CD14-positive monocyte (primary cell): ENCODE data around the gene ZNF385D. TPM values are rescaled to one million over a fixed set of nuclear protein-coding genes. Genes with fewer than 3 reads are reported as not detected.

ENCODE experiments used
- DNase-seq, 3 donors: peaks; one replicate each; pipeline ENCODE4 v3.0.0-alpha.2; 2011 to 2022
- H2AFZ ChIP-seq: 2 replicates; pipeline ENCODE4 v1.6.0; 2012; ENCODE audit warnings: mild to moderate bottlenecking, low read depth, low read length, inconsistent platforms; ENCODE audit not compliant: insufficient read depth, poor library complexity, severe bottlenecking
- H3K27ac ChIP-seq, 2 donors: 1 replicate in 1 of 2; 2 replicates in 1 of 2; pipeline ENCODE4 v1.5.1; 2012 to 2013; ENCODE audit warnings: low read length in 2 of 2, control low read depth in 1 of 2, inconsistent platforms in 1 of 2, low read depth in 1 of 2, mild to moderate bottlenecking in 1 of 2
- H3K27me3 ChIP-seq, 2 donors: one replicate each; pipeline versions ENCODE4 v1.6.0 to v1.6.1; 2011 to 2013; ENCODE audit warnings: low read length in 2 of 2; ENCODE audit not compliant: control insufficient read depth in 2 of 2, insufficient read depth in 2 of 2
- H3K36me3 ChIP-seq, 2 donors: replicated peaks in 1 of 2; 1 replicate in 1 of 2; 2 replicates in 1 of 2; pipeline versions ENCODE4 v1.5.1 to v1.6.1; 2012 to 2013; ENCODE audit warnings: low read length in 2 of 2, control low read depth in 1 of 2, inconsistent platforms in 1 of 2, mild to moderate bottlenecking in 1 of 2; ENCODE audit not compliant: insufficient read depth in 2 of 2, control insufficient read depth in 1 of 2
- H3K4me1 ChIP-seq, 2 donors: 1 replicate in 1 of 2; 2 replicates in 1 of 2; pipeline versions ENCODE4 v1.5.1 to v1.6.1; 2012 to 2013; ENCODE audit warnings: low read length in 2 of 2, control low read depth in 1 of 2, inconsistent platforms in 1 of 2, mild to moderate bottlenecking in 1 of 2, moderate library complexity in 1 of 2; ENCODE audit not compliant: insufficient read depth in 2 of 2, control insufficient read depth in 1 of 2
- H3K4me2 ChIP-seq: replicated peaks from 2 replicates; pipeline ENCODE3; 2012; ENCODE audit warnings: low read length, moderate library complexity, mild to moderate bottlenecking; ENCODE audit not compliant: poor library complexity, severe bottlenecking; ENCODE audit errors: extremely low read depth
- H3K4me3 ChIP-seq, 3 experiments: fragments of 200-600 bp in 1 of 3; sonication (generic) in 1 of 3; replicated peaks in 1 of 3; 1 replicate in 2 of 3; 2 replicates in 1 of 3; pipeline ENCODE4 v1.5.1; 2011 to 2013; ENCODE audit warnings: low read length in 3 of 3, mild to moderate bottlenecking in 3 of 3, control low read depth in 2 of 3, low read depth in 2 of 3, inconsistent platforms in 1 of 3, moderate library complexity in 1 of 3
- H3K79me2 ChIP-seq: 2 replicates; pipeline ENCODE4 v1.6.0; 2012; ENCODE audit warnings: mild to moderate bottlenecking, control low read depth, inconsistent platforms, low read length, moderate library complexity; ENCODE audit not compliant: insufficient read depth
- H3K9ac ChIP-seq: 2 replicates; pipeline ENCODE4 v1.6.0; 2017; ENCODE audit warnings: low read length, mild to moderate bottlenecking; ENCODE audit not compliant: insufficient read depth, poor library complexity, severe bottlenecking
- H3K9me3 ChIP-seq, 2 donors: replicated peaks in 1 of 2; 1 replicate in 1 of 2; 2 replicates in 1 of 2; pipeline versions ENCODE4 v1.5.1 to v1.6.1; 2012 to 2013; ENCODE audit warnings: low read length in 2 of 2, control low read depth in 1 of 2; ENCODE audit not compliant: control insufficient read depth in 1 of 2, insufficient read depth in 1 of 2
- H4K20me1 ChIP-seq: 2 replicates; pipeline ENCODE4 v1.6.0; 2012; ENCODE audit warnings: mild to moderate bottlenecking, low read length, control low read depth, moderate library complexity; ENCODE audit not compliant: insufficient read depth
- H3K27ac Mint-ChIP-seq, 7 donors: one replicate each; pipeline ENCODE4 v1.8.0; 2020; ENCODE audit warnings: mild to moderate bottlenecking in 7 of 7, mixed read lengths in 7 of 7, moderate library complexity in 6 of 7, inconsistent platforms in 2 of 7
- H3K27me3 Mint-ChIP-seq, 3 donors: one replicate each; pipeline ENCODE4 v1.8.0; 2021 to 2022; ENCODE audit warnings: low read depth in 3 of 3, mild to moderate bottlenecking in 3 of 3, mixed read lengths in 3 of 3, moderate library complexity in 3 of 3, inconsistent platforms in 1 of 3
- H3K36me3 Mint-ChIP-seq, 2 donors: one replicate each; pipeline ENCODE4 v1.8.0; 2020; ENCODE audit warnings: mixed read lengths in 2 of 2, inconsistent platforms in 1 of 2, mild to moderate bottlenecking in 1 of 2
- H3K4me1 Mint-ChIP-seq: one replicate; pipeline ENCODE4 v1.8.0; 2020; ENCODE audit warnings: mild to moderate bottlenecking, mixed read lengths
- H3K4me3 Mint-ChIP-seq, 2 donors: one replicate each; pipeline ENCODE4 v1.8.0; 2020; ENCODE audit warnings: mild to moderate bottlenecking in 2 of 2, mixed read lengths in 2 of 2, moderate library complexity in 1 of 2
- H3K9me3 Mint-ChIP-seq, 7 donors: one replicate each; pipeline ENCODE4 v1.8.0; 2020 to 2022; ENCODE audit warnings: mixed read lengths in 7 of 7, mild to moderate bottlenecking in 6 of 7, moderate library complexity in 6 of 7, inconsistent platforms in 2 of 7
- WGBS: methylation state at CpG from one replicate; pipeline ENCODE4 v1.1.5; 2013; ENCODE audit warnings: missing lambda C conversion rate; ENCODE audit not compliant: insufficient coverage; 5-methylcytosine and 5-hydroxymethylcytosine counted together
- intact Hi-C, 2 donors: fragments of 100-400 bp; cut with micrococcal nuclease; formaldehyde crosslinking; loops; one replicate each; pipeline versions ENCODE4 v1.15.0 to v1.15.1; 2023
- polyA plus RNA-seq, 3 donors: library from polyadenylated mRNA; depleted of rRNA in 1 of 3; unstranded in 2 of 3; stranded (reverse) in 1 of 3; fragments of 300-500 nt in 2 of 3; fragments of >200 nt in 1 of 3; fragmentation: Illumina TruSeq in 2 of 3; gene quantifications; 1 replicate in 2 of 3; 2 replicates in 1 of 3; pipeline ENCODE4 v1.2.3, GENCODE V29; 2012 to 2021
- TF ChIP-seq, protein P1 (sequence below): fragments of 200-600 bp; IDR thresholded peaks from one replicate; pipeline ENCODE4 v1.8.0; 2022; ENCODE audit warnings: antibody characterized with exemption, mild to moderate bottlenecking

ZNF385D gene
- polyA plus RNA-seq, 3 donors, result not detected

- Histone ChIP-seq H3K9ac (no peak overlapping the region), H3K27ac (no peak overlapping the region), H3K4me1 (no peaks in the 10 kb centered on the region), H2AFZ (no peak overlapping the region), H3K4me2 (no peak overlapping the region), H3K36me3 (no peaks in the 10 kb centered on the region), H3K4me3 (no peak overlapping the region), H4K20me1 (no peaks in the 10 kb centered on the region), H3K27me3 (no peaks in the 10 kb centered on the region), H3K9me3 (peaks cover 10 to 16% of the 10 kb centered on the region in 2 donors), H3K79me2 (no peaks in the 10 kb centered on the region)
- 88% methylated on average over 38 of the region's 47 CpGs for WGBS
- Mint-ChIP-seq H3K9me3 (peaks cover 4 to 15% (median 13%) of the 10 kb centered on the region in 7 donors), H3K4me1 (no peaks in the 10 kb centered on the region), H3K27me3 (no peaks in the 10 kb centered on the region), H3K36me3 (no peaks in the 10 kb centered on the region), H3K27ac (no peak overlapping the region), H3K4me3 (no peak overlapping the region)
- intact Hi-C loops, result no loop called here
- no peak for DNase-seq
- TF ChIP-seq, protein P1, sequence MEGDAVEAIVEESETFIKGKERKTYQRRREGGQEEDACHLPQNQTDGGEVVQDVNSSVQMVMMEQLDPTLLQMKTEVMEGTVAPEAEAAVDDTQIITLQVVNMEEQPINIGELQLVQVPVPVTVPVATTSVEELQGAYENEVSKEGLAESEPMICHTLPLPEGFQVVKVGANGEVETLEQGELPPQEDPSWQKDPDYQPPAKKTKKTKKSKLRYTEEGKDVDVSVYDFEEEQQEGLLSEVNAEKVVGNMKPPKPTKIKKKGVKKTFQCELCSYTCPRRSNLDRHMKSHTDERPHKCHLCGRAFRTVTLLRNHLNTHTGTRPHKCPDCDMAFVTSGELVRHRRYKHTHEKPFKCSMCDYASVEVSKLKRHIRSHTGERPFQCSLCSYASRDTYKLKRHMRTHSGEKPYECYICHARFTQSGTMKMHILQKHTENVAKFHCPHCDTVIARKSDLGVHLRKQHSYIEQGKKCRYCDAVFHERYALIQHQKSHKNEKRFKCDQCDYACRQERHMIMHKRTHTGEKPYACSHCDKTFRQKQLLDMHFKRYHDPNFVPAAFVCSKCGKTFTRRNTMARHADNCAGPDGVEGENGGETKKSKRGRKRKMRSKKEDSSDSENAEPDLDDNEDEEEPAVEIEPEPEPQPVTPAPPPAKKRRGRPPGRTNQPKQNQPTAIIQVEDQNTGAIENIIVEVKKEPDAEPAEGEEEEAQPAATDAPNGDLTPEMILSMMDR, result no peak
Observed at GRCh38 chr3:21405671-21406667, 345.0 kb downstream of the ZNF385D start.

DNA sequence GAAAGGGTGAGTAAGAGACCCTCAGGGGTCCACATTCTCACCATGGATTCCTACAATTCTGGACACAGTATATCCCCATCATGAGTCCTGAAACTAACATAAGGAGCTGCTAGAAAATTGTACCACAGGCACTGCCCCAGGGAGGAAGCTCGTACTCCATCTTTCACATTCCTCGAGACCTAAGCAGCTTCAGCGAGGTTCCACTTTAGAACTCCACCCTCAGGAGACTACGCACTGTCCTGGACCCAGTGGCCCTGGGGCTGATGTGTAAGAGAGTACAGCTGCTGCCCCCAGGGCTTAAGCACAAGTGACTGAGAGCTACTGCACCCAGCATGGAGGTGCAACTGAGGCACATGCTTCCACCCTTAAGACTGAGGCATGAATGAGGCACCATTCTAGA lies 352.5 kb downstream of the ZNF385D start:
- Histone ChIP-seq H3K4me3 (no peak overlapping the region), H3K4me2 (no peak overlapping the region), H3K79me2 (no peaks in the 10 kb centered on the region), H3K4me1 (no peaks in the 10 kb centered on the region), H3K27me3 (no peaks in the 10 kb centered on the region), H4K20me1 (no peaks in the 10 kb centered on the region), H3K36me3 (no peaks in the 10 kb centered on the region), H3K9me3 (peaks cover 5 to 14% of the 10 kb centered on the region in 2 donors), H2AFZ (no peak overlapping the region), H3K9ac (no peak overlapping the region), H3K27ac (no peak overlapping the region)
- intact Hi-C loops, result no loop called here
- TF ChIP-seq, protein P1, result no peak
- WGBS, result 100% methylated on average over 1 of the region's 4 CpGs
- DNase-seq, result no peak
- no peak overlapping the region for H3K4me3 Mint-ChIP-seq
- H3K36me3 Mint-ChIP-seq, result no peaks in the 10 kb centered on the region
- H3K9me3 Mint-ChIP-seq, result peaks cover 0 to 19% (median 11%) of the 10 kb centered on the region in 7 donors
- H3K27me3 Mint-ChIP-seq, result no peaks in the 10 kb centered on the region
- H3K4me1 Mint-ChIP-seq, result no peaks in the 10 kb centered on the region
- H3K27ac Mint-ChIP-seq, result no peak overlapping the region
